OCI-LY3 (cell line): Measurements from ENCODE around the gene COL8A2.

ENCODE experiments used
- H2AFZ ChIP-seq: fragments of 200-600, 300-600 bp; shearing (Covaris generic); 2 replicates; pipeline ENCODE4 v1.6.0; 2014; ENCODE audit warnings: antibody characterized with exemption, low read depth, low read length
- H3K27ac ChIP-seq: fragments of 200-600, 300-600 bp; sonication (generic); 2 replicates; pipeline ENCODE4 v1.5.1; 2014; ENCODE audit warnings: mild to moderate bottlenecking, low read length, moderate library complexity, mixed read lengths
- H3K27me3 ChIP-seq: fragments of 200-600, 300-600 bp; sonication (generic); 2 replicates; pipeline ENCODE4 v1.6.1; 2014; ENCODE audit warnings: low read depth, low read length, mixed read lengths
- H3K36me3 ChIP-seq: fragments of 200-600, 300-600 bp; sonication (generic); replicated peaks from 2 replicates; pipeline ENCODE3; 2014; ENCODE audit warnings: low read depth, low read length, mixed read lengths
- H3K4me1 ChIP-seq: fragments of 300-600, 200-600 bp; sonication (generic); 2 replicates; pipeline ENCODE4 v1.6.1; 2014; ENCODE audit warnings: low read length, mixed read lengths
- H3K4me2 ChIP-seq: fragments of 200-600, 300-600 bp; sonication (generic); 2 replicates; pipeline ENCODE4 v1.6.1; 2014; ENCODE audit warnings: low read length, mixed read lengths
- H3K4me3 ChIP-seq: fragments of 300-600, 200-600 bp; sonication (generic); 2 replicates; pipeline ENCODE4 v1.5.1; 2014; ENCODE audit warnings: antibody characterized with exemption, mild to moderate bottlenecking, low read length, moderate library complexity
- H3K79me2 ChIP-seq: fragments of 300-600, 200-600 bp; shearing (Covaris generic); 2 replicates; pipeline ENCODE4 v1.6.1; 2014; ENCODE audit warnings: mild to moderate bottlenecking, low read length, mixed read lengths
- H3K9ac ChIP-seq: fragments of 300-600, 200-600 bp; shearing (Covaris generic); 2 replicates; pipeline ENCODE4 v1.6.0; 2014; ENCODE audit warnings: mild to moderate bottlenecking, low read length, moderate library complexity
- H3K9me3 ChIP-seq: fragments of 200-600, 300-600 bp; shearing (Covaris generic); 2 replicates; pipeline ENCODE4 v1.6.1; 2014; ENCODE audit warnings: low read length, mixed read lengths; ENCODE audit not compliant: insufficient read depth
- H4K20me1 ChIP-seq: fragments of 200-600, 300-600 bp; sonication (generic); 2 replicates; pipeline ENCODE4 v1.6.1; 2016; ENCODE audit warnings: low read length, mixed read lengths; ENCODE audit not compliant: insufficient read depth
- CTCF ChIP-seq: fragments of 200-600, 300-600 bp; sonication (generic); IDR thresholded peaks from 2 replicates; pipeline ENCODE4 v1.5.1; 2014; ENCODE audit warnings: antibody characterized with exemption, low read length, low read depth
- EZH2phosphoT487 ChIP-seq: fragments of 200-600 bp; shearing (Covaris generic); IDR thresholded peaks from 2 replicates; pipeline ENCODE4 v1.6.1; 2018; ENCODE audit warnings: antibody characterized with exemption, mixed run types, low read depth

Gene COL8A2

GRCh38 chr1:36156329-36157114 lies 31.5 kb upstream of the COL8A2 start:
- Histone ChIP-seq H3K4me2 (peak overlapping the region; percentile 80), H3K4me1 (peaks cover 42% of the 10 kb centered on the region), H3K36me3 (peaks cover 2% of the 10 kb centered on the region), H3K4me3 (peak overlapping the region; percentile 88), H3K79me2 (peaks cover 66% of the 10 kb centered on the region), H3K27me3 (no peaks in the 10 kb centered on the region), H3K9ac (peak overlapping the region; percentile 95), H3K27ac (peak overlapping the region; percentile 73), H3K9me3 (no peaks in the 10 kb centered on the region), H2AFZ (no peak overlapping the region), H4K20me1 (peaks cover 8% of the 10 kb centered on the region)
- no peak for TF ChIP-seq CTCF
- TF ChIP-seq EZH2phosphoT487 = no peak

- Histone ChIP-seq H3K27ac (peak within 1 kb of the TSS; percentile 78), H4K20me1 (peaks cover 8% of the 10 kb centered on the region), H3K79me2 (peaks cover 57% of the 10 kb centered on the region), H3K27me3 (no peaks in the 10 kb centered on the region), H3K4me3 (peak within 1 kb of the TSS; percentile 88), H3K9ac (peak within 1 kb of the TSS; percentile 95), H3K4me1 (peaks cover 42% of the 10 kb centered on the region), H3K9me3 (no peaks in the 10 kb centered on the region), H3K36me3 (peaks cover 2% of the 10 kb centered on the region), H2AFZ (peak within 1 kb of the TSS; percentile 76), H3K4me2 (peak within 1 kb of the TSS; percentile 97)
- TF ChIP-seq CTCF (no peak), EZH2phosphoT487 (no peak)
Measured at GRCh38 chr1:36155408-36156328, 30.6 kb upstream of the COL8A2 start, which contains the start of gene MAP7D1. Gene MAP7D1, plus strand, starts transcription at chr1:36156160. Its CDS starts 258 bp downstream, at chr1:36156418.

GRCh38 chr1:36154765-36155407 lies 29.9 kb upstream of the COL8A2 start:
- H3K9me3 ChIP-seq = no peaks in the 10 kb centered on the region
- peak overlapping the region; percentile 97 for H3K4me2 ChIP-seq
- peak overlapping the region; percentile 95 for H3K9ac ChIP-seq
- peak overlapping the region; percentile 88 for H3K4me3 ChIP-seq
- H3K27ac ChIP-seq = peak overlapping the region; percentile 78
- H2AFZ ChIP-seq = peak overlapping the region; percentile 76; the same call in 1 of the 2 replicates
- peaks cover 8% of the 10 kb centered on the region for H4K20me1 ChIP-seq
- no peak for TF ChIP-seq EZH2phosphoT487
- no peak for TF ChIP-seq CTCF
- peaks cover 42% of the 10 kb centered on the region for H3K4me1 ChIP-seq
- H3K79me2 ChIP-seq = peaks cover 49% of the 10 kb centered on the region
- H3K36me3 ChIP-seq = peaks cover 2% of the 10 kb centered on the region
- H3K27me3 ChIP-seq = no peaks in the 10 kb centered on the region
